Stomach (tissue), 9 donors: ENCODE results near the gene MLEC. TPM values are rescaled to one million over a fixed set of nuclear protein-coding genes. Genes with fewer than 3 reads are reported as not detected.
"Not testable (repeated sequence)": the region's sequence is repeated elsewhere in the genome, so short reads cannot be mapped to it uniquely, and the experiment has no call there.

Experiments used
- DNase-seq, 2 donors: peaks; one replicate each; pipeline versions ENCODE4 v3.0.0 to v3.0.0-alpha.2; 2013 to 2019
- H3K27ac ChIP-seq, 5 donors: fragments of 200-600 bp in 4 of 5; sonication (generic) in 4 of 5; one replicate each; pipeline ENCODE4 v1.5.1; 2013 to 2019; ENCODE audit warnings: mild to moderate bottlenecking in 1 of 5, moderate library complexity in 1 of 5
- H3K27me3 ChIP-seq, 3 donors: fragments of 200-600 bp; sonication (generic); one replicate each; pipeline ENCODE4 v1.5.1; 2017 to 2019; ENCODE audit warnings: mixed run types in 1 of 3
- H3K36me3 ChIP-seq, 4 donors: fragments of 200-600 bp; sonication (generic); 1 replicate in 3 of 4; 2 replicates in 1 of 4; pipeline ENCODE4 v1.5.1; 2016 to 2019
- H3K4me1 ChIP-seq, 4 donors: fragments of 200-600 bp; sonication (generic); one replicate each; pipeline ENCODE4 v1.5.1; 2016 to 2019
- H3K4me3 ChIP-seq, 4 donors: fragments of 200-600 bp; sonication (generic) in 3 of 4; one replicate each; pipeline ENCODE4 v1.5.1; 2016 to 2019; ENCODE audit warnings: mild to moderate bottlenecking in 1 of 4
- H3K9me3 ChIP-seq, 4 donors: fragments of 200-600 bp; sonication (generic); one replicate each; pipeline ENCODE4 v1.5.1; 2016 to 2019
- CTCF ChIP-seq, 7 experiments: fragments of 450-650 bp in 4 of 7; fragments of 200-600 bp in 3 of 7; sonication (generic) in 3 of 7; IDR thresholded peaks; one replicate each; pipeline ENCODE4 v1.5.1; 2016 to 2019; ENCODE audit warnings: antibody characterized with exemption in 7 of 7, control low read depth in 2 of 7, mild to moderate bottlenecking in 1 of 7
- EP300 ChIP-seq: sonication (generic); formaldehyde crosslinking; IDR thresholded peaks from one replicate; pipeline ENCODE4 v1.6.1; 2017; ENCODE audit warnings: antibody characterized with exemption
- POLR2A ChIP-seq, 4 donors: fragments of 450-650 bp; IDR thresholded peaks; one replicate each; pipeline ENCODE4 v1.6.1; 2016; ENCODE audit warnings: antibody characterized with exemption in 4 of 4, control low read depth in 2 of 4, mild to moderate bottlenecking in 1 of 4, moderate library complexity in 1 of 4
- POLR2AphosphoS5 ChIP-seq, 3 donors: sonication (generic); formaldehyde crosslinking; IDR thresholded peaks; one replicate each; pipeline ENCODE4 v1.6.1; 2016; ENCODE audit warnings: antibody characterized with exemption in 3 of 3
- WGBS, 5 donors: extraction: QIAGEN DNeasy Blood & Tissue Kit in 3 of 5; methylation state at CpG; one replicate each; pipeline versions ENCODE4 v1.1.5 to v1.1.7; 2013 to 2018; 5-methylcytosine and 5-hydroxymethylcytosine counted together
- intact Hi-C: fragments of 100-400 bp; cut with DNase I; formaldehyde crosslinking; loops from one replicate; pipeline ENCODE4 v1.15.1; 2023; ENCODE audit warnings: low total_unique reads
- polyA plus RNA-seq, 3 donors: library from polyadenylated mRNA; stranded (reverse); fragments of 200-250 nt; gene quantifications; one replicate each; pipeline ENCODE4 v1.2.3, GENCODE V29; 2013
- total RNA-seq, 5 donors: library from RNA; depleted of rRNA; stranded (reverse); fragments of >200 nt; gene quantifications; one replicate each; pipeline versions ENCODE4 v1.1.0 to v1.2.3, GENCODE V29; 2014 to 2016
- donor health status: healthy with polysubstance abuse.
- donor health status: Bipolar disorder and iron deficiency.
- donor health status: healthy.

Gene MLEC
- total and polyA plus RNA-seq, 8 donors, result 15.1 to 1,695 (median 45.0) TPM

DNA sequence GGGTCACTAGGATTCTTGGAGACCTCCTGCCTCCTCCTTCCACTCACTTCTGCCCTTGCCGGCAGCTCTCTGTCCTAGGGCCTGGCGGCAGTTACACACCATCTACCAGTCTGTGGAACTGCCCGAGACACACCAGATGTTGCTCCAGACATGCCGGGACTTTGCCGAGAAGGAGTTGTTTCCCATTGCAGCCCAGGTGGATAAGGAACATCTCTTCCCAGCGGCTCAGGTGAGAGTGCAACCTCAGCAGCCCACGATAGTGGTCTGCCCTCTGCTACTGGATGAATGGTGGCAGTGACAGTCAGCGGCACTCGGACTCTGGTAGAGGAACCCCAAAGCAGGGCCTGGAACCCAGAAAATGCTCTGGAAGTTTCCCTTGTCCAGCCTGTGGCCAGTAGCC, 40.0 kb downstream of the MLEC start:
- intact Hi-C loops, result no loop called here
- Histone ChIP-seq H3K27me3 (no peaks in the 10 kb centered on the region), H3K4me3 (peak overlapping the region in 1 of 4 donors; percentile 75), H3K4me1 (peaks cover 16 to 28% (median 24%) of the 10 kb centered on the region in 4 donors), H3K9me3 (no peaks in the 10 kb centered on the region), H3K36me3 (peaks cover 22 to 66% (median 61%) of the 10 kb centered on the region in 4 donors), H3K27ac (peak overlapping the region in 1 of 5 donors; percentile 90)
- DNase-seq, result no peak
- 87 to 98% (median 93%) methylated on average over 6 to 9 of the region's 9 CpGs for WGBS, 5 donors
- TF ChIP-seq EP300 (no peak), POLR2AphosphoS5 (IDR thresholded peaks at IDR 0.05) (no peak), POLR2A (IDR thresholded peaks at IDR 0.05) (no peak), CTCF (IDR thresholded peaks at IDR 0.05) (no peak)

DNA sequence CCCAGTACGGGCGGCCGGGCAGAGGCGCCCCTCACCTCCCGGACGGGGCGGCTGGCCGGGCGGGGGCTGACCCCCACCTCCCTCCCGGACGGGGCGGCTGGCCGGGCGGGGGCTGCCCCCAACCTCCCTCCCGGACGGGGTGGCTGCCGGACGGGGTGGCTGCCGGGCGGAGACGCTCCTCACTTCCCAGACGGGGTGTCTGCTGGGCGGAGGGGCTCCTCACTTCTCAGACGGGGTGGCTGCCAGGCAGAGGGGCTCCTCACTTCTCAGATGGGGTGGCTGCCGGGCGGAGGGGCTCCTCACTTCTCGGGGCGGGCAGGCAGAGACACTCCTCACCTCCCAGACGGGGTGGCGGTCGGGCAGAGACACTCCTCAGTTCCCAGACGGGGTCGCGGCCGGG, 45.2 kb downstream of the MLEC start:
- intact Hi-C loops, H3K4me1 ChIP-seq, H3K4me3 ChIP-seq, H3K27ac ChIP-seq, H3K9me3 ChIP-seq, H3K27me3 ChIP-seq, DNase-seq: not testable (repeated sequence)
- H3K36me3 ChIP-seq, result peaks cover 10 to 76% (median 50%) of the 10 kb centered on the region in 4 donors
- WGBS, 5 donors, result 90 to 99% (median 97%) methylated on average over 11 to 35 of the region's 35 CpGs

GRCh38 chr12:120733574-120733973, 46.6 kb downstream of the MLEC start:
- TF ChIP-seq POLR2A (IDR thresholded peaks at IDR 0.05), result no peak
- TF ChIP-seq POLR2AphosphoS5 (IDR thresholded peaks at IDR 0.05), result no peak
- TF ChIP-seq EP300, result no peak
- no peak for TF ChIP-seq CTCF (IDR thresholded peaks at IDR 0.05)
- Histone ChIP-seq H3K9me3 (no peaks in the 10 kb centered on the region), H3K36me3 (peaks cover 10 to 76% (median 50%) of the 10 kb centered on the region in 4 donors), H3K27ac (no peak overlapping the region), H3K4me3 (no peak overlapping the region), H3K4me1 (no peaks in the 10 kb centered on the region), H3K27me3 (no peaks in the 10 kb centered on the region)
- no peak for DNase-seq
- intact Hi-C loops, result no loop called here
- 82 to 92% (median 89%) methylated on average over 3 of the region's 3 CpGs for WGBS, 5 donors

DNA sequence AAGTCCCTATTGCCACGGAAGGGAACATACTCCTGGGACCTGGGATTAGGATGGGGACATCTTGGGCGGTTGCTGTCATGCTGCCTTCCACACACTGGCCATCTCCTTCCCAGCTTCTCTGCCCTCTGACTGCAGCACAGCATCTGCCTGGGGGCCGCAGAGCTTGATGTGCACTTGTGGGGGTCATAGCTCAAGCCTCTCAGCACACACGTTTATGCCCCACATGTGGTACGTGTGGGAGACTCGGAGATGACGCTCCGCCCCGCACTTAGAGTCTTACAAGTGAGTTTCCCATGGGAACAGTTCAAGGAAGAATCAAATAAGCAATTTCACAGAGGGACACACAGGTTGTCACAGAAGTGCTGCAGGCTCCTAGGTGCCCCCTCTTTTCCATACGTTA, 47.3 kb downstream of the MLEC start:
- no peaks in the 10 kb centered on the region for H3K9me3 ChIP-seq
- intact Hi-C loops, result no loop called here
- H3K4me1 ChIP-seq, result no peaks in the 10 kb centered on the region
- no peak for DNase-seq
- TF ChIP-seq POLR2A (IDR thresholded peaks at IDR 0.05) (no peak), EP300 (no peak), POLR2AphosphoS5 (IDR thresholded peaks at IDR 0.05) (no peak)
- H3K27me3 ChIP-seq, result no peaks in the 10 kb centered on the region
- H3K27ac ChIP-seq, result no peak overlapping the region
- no peak overlapping the region for H3K4me3 ChIP-seq
- peaks cover 10 to 77% (median 51%) of the 10 kb centered on the region in 4 donors for H3K36me3 ChIP-seq
- WGBS, 5 donors, result 90 to 96% (median 95%) methylated on average over 10 of the region's 10 CpGs

- H3K9me3 ChIP-seq, result no peaks in the 10 kb centered on the region
- no peaks in the 10 kb centered on the region for H3K27me3 ChIP-seq
- no peak overlapping the region for H3K27ac ChIP-seq
- no peak for DNase-seq
- TF ChIP-seq POLR2A (IDR thresholded peaks at IDR 0.05), result no peak
- no peak for TF ChIP-seq EP300
- no peak for TF ChIP-seq CTCF (IDR thresholded peaks at IDR 0.05)
- no peak for TF ChIP-seq POLR2AphosphoS5 (IDR thresholded peaks at IDR 0.05)
- peaks cover under 1 to 77% (median 53%) of the 10 kb centered on the region in 4 donors for H3K36me3 ChIP-seq
- no peaks in the 10 kb centered on the region for H3K4me1 ChIP-seq
- 67 to 86% (median 79%) methylated on average over 2 to 3 of the region's 3 CpGs for WGBS, 5 donors
- H3K4me3 ChIP-seq, result no peak overlapping the region
- intact Hi-C loops, result no loop called here
Observed at GRCh38 chr12:120735181-120735580, 48.2 kb downstream of the MLEC start.
